KMS-11 (cell line): ENCODE measurements around the gene DCLK3.

Experiments used
- H2AFZ ChIP-seq: fragments of 200-600 bp; sonication (generic); 2 replicates; pipeline ENCODE4 v1.6.1; 2016; ENCODE audit warnings: antibody characterized with exemption, mixed run types, low read depth
- H3K27ac ChIP-seq: fragments of 200-600 bp; sonication (generic); 2 replicates; pipeline ENCODE4 v1.6.1; 2016; ENCODE audit warnings: mild to moderate bottlenecking, mixed run types
- H3K27me3 ChIP-seq: fragments of 200-600 bp; sonication (generic); 2 replicates; pipeline ENCODE4 v1.6.1; 2017; ENCODE audit warnings: mild to moderate bottlenecking, low read depth, mixed run types, moderate library complexity; ENCODE audit not compliant: insufficient read depth
- H3K36me3 ChIP-seq: fragments of 200-600 bp; sonication (generic); 2 replicates; pipeline ENCODE4 v1.6.1; 2017; ENCODE audit warnings: mild to moderate bottlenecking, mixed run types; ENCODE audit not compliant: insufficient read depth
- H3K4me1 ChIP-seq: fragments of 200-600 bp; sonication (generic); 2 replicates; pipeline ENCODE4 v1.6.1; 2016; ENCODE audit warnings: mild to moderate bottlenecking, low read depth, mixed run types; ENCODE audit not compliant: poor library complexity, severe bottlenecking
- H3K4me2 ChIP-seq: fragments of 200-600 bp; sonication (generic); 2 replicates; pipeline ENCODE4 v1.7.0; 2016; ENCODE audit warnings: mild to moderate bottlenecking, mixed run types
- H3K4me3 ChIP-seq: fragments of 200-600 bp; sonication (generic); IDR thresholded peaks from 2 replicates; pipeline ENCODE4 v1.6.1; 2017; ENCODE audit warnings: low read depth, low read length, mixed read lengths; ENCODE audit not compliant: insufficient read depth
- H3K79me2 ChIP-seq: fragments of 200-600 bp; sonication (generic); 2 replicates; pipeline ENCODE4 v1.6.1; 2016; ENCODE audit warnings: low read depth, mixed run types; ENCODE audit not compliant: insufficient read depth
- H3K9ac ChIP-seq: fragments of 200-600 bp; sonication (generic); 2 replicates; pipeline ENCODE4 v1.6.1; 2016; ENCODE audit warnings: mild to moderate bottlenecking, mixed run types
- H4K20me1 ChIP-seq: fragments of 200-600 bp; sonication (generic); 2 replicates; pipeline ENCODE4 v1.6.1; 2016; ENCODE audit warnings: mild to moderate bottlenecking, mixed run types; ENCODE audit not compliant: insufficient read depth
- TF ChIP-seq, protein P1 (sequence below): fragments of 200-600 bp; sonication (generic); conservative IDR thresholded peaks from 2 replicates; pipeline ENCODE4 v1.6.1; 2017; ENCODE audit warnings: low read depth, mild to moderate bottlenecking, antibody characterized with exemption, low read length, moderate library complexity, mixed read lengths

The DCLK3 gene

DNA sequence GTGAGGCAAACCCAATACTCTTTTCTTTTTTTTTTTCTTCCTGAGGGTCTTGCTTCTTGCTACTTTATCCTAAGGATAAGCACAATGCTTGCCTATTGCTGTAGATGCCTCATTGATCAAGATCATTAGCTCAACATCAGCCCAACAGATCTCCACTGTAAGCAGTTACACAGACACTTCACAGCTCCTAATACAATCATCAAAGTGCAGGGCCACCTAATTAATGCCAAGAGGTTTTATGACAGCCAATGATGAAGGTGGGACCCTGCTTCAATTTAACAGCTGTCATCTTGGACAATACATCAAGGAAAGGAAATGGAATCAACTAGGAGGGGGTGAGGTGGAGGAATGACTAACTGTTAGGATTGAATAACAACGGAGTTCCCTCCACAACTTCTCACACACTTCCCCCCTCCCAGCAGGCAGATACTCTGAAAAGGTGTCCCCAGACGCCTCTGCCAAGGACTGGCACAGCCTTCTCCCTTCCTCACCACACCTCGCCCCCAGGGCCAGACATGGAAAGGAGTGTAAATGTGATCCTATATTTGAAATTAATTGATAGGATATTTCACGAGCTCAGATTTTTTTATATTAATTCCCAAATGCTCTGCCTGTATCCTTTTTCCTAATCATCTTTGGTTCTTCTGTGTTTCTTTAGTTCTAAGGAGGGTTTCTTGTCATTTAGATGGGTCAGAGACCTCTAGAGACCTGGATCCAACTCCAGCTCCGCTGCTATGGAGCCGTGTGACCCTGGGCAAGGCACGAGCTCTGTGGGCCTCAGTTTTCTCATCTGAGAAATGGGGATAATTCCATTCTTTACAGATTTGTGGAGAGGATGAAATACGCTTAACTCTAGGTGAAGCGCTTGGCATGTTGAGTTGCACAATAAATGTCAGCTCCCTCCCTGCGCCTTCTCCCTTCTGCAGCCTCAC, 1.2 kb downstream of the DCLK3 start:
- Histone ChIP-seq H2AFZ (no peak overlapping the region), H3K27me3 (no peaks in the 10 kb centered on the region), H3K4me2 (no peak overlapping the region), H3K4me3 (no peak overlapping the region), H3K9ac (no peak overlapping the region), H3K27ac (no peak overlapping the region), H3K79me2 (no peaks in the 10 kb centered on the region), H3K4me1 (no peaks in the 10 kb centered on the region), H4K20me1 (no peaks in the 10 kb centered on the region), H3K36me3 (no peaks in the 10 kb centered on the region)
- TF ChIP-seq, protein P1, sequence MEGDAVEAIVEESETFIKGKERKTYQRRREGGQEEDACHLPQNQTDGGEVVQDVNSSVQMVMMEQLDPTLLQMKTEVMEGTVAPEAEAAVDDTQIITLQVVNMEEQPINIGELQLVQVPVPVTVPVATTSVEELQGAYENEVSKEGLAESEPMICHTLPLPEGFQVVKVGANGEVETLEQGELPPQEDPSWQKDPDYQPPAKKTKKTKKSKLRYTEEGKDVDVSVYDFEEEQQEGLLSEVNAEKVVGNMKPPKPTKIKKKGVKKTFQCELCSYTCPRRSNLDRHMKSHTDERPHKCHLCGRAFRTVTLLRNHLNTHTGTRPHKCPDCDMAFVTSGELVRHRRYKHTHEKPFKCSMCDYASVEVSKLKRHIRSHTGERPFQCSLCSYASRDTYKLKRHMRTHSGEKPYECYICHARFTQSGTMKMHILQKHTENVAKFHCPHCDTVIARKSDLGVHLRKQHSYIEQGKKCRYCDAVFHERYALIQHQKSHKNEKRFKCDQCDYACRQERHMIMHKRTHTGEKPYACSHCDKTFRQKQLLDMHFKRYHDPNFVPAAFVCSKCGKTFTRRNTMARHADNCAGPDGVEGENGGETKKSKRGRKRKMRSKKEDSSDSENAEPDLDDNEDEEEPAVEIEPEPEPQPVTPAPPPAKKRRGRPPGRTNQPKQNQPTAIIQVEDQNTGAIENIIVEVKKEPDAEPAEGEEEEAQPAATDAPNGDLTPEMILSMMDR = no peak

DNA sequence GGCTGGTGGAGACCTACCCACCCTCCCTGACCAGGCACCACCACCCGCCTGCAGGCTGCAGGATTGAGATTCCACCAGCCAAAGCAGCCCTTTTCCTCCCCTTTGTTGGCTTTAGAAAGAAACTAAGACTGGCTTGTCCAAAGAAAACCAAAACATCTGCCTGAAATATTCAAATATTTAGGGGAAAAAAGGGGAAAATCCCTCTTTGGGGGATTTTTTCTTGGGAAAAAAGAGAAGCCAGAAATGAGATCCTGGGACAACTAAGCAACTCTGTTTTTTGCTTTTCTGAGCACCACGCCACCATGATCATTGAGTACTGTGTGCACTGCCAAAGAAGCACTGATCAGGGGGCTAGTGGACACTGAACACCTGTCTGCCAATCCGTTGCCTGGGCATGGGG, 2.6 kb downstream of the DCLK3 start:
- Histone ChIP-seq H3K4me3 (no peak overlapping the region), H3K4me2 (no peak overlapping the region), H3K36me3 (no peaks in the 10 kb centered on the region), H3K4me1 (no peaks in the 10 kb centered on the region), H2AFZ (no peak overlapping the region), H3K9ac (no peak overlapping the region), H3K27me3 (no peaks in the 10 kb centered on the region), H4K20me1 (no peaks in the 10 kb centered on the region), H3K27ac (no peak overlapping the region), H3K79me2 (no peaks in the 10 kb centered on the region)
- TF ChIP-seq, protein P1 = no peak

DNA sequence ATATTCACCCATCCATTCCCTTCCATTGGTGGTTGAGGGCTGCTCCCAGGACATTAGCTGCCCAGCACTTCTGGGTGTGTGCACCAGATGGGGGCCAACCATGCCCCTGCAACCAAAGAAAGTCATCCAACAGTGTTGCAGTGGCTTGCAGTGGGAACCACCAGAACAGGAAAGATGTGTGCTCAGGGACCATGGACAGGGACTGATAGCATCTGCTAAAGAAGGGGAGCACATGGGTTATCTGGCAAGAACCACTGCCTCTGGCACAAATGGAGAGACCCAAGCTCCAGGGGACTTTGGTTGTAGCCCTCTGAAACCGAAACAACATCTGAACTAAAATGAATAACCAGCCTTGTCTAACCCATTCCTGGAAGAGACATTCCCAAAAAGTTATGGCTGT, 8.1 kb downstream of the DCLK3 start:
- H3K4me3 ChIP-seq = no peak overlapping the region
- no peaks in the 10 kb centered on the region for H3K4me1 ChIP-seq
- TF ChIP-seq, protein P1 = no peak
- H3K36me3 ChIP-seq = no peaks in the 10 kb centered on the region
- H3K4me2 ChIP-seq = no peak overlapping the region
- no peak overlapping the region for H2AFZ ChIP-seq
- no peaks in the 10 kb centered on the region for H4K20me1 ChIP-seq
- H3K27ac ChIP-seq = no peak overlapping the region
- no peaks in the 10 kb centered on the region for H3K79me2 ChIP-seq
- no peaks in the 10 kb centered on the region for H3K27me3 ChIP-seq
- H3K9ac ChIP-seq = no peak overlapping the region

DNA sequence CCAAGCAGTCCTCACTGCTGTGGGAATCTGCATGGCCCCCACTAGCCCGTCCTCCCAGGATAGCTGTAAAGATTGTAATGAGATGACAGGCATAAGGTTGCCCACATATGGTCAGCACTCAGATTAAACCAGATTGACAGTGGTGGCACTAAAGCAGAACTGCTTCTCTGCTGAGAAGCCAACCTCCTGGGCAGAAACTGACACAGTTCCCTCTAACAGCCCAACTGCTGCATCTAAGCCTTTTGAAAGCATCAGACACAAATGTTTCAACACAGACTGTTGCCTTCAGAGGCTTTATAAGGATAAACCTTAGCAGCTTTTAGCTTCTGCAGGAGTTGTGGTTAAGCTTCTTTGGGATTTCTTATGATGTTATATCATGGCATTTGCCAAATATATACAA, 13.0 kb downstream of the DCLK3 start:
- no peaks in the 10 kb centered on the region for H3K27me3 ChIP-seq

More for the DNA sequence above, 13.0 kb downstream of the DCLK3 start:
- Histone ChIP-seq H3K4me1 (no peaks in the 10 kb centered on the region), H4K20me1 (no peaks in the 10 kb centered on the region), H3K4me3 (no peak overlapping the region), H2AFZ (no peak overlapping the region), H3K4me2 (no peak overlapping the region), H3K79me2 (no peaks in the 10 kb centered on the region), H3K36me3 (no peaks in the 10 kb centered on the region), H3K9ac (no peak overlapping the region), H3K27ac (no peak overlapping the region)
- TF ChIP-seq, protein P1 = no peak
